SK-N-SH (cell line): ENCODE measurements around the gene SLC35B3. TPM values are rescaled to one million over a fixed set of nuclear protein-coding genes. Genes with fewer than 3 reads are reported as not detected.

ENCODE experiments used
- CTCF ChIA-PET: fragments of 300-600, 350-600 bp; formaldehyde crosslinking; extraction: SDS; loops from one replicate; lab custom pipeline; 2021; lab: Yijun Ruan, JAX
- POLR2A ChIA-PET: fragments of 350-600 bp; sonication (Branson Sonifier 250); formaldehyde crosslinking; extraction: SDS; loops from one replicate; lab custom pipeline; 2020; ENCODE audit warnings: antibody characterized with exemption, inconsistent platforms; lab: Yijun Ruan, JAX
- DNase-seq: peaks from one replicate; pipeline ENCODE4 v3.0.0; 2012
- H2AFZ ChIP-seq: fragments of 200-600 bp; sonication (generic); 2 replicates; pipeline ENCODE4 v1.8.1; 2016; ENCODE audit warnings: antibody characterized with exemption, mild to moderate bottlenecking, low read depth
- H3F3A ChIP-seq: fragments of 200-600 bp; sonication (generic); replicated peaks from 2 replicates; pipeline ENCODE3; 2016; ENCODE audit warnings: antibody characterized with exemption, mild to moderate bottlenecking; ENCODE audit not compliant: insufficient read depth
- H3K27ac ChIP-seq, 2 experiments: fragments of 200-500 bp in 1 of 2; fragments of 200-600 bp in 1 of 2; sonication (Bioruptor generic) in 1 of 2; sonication (generic), shearing (Covaris generic) in 1 of 2; 2 replicates each; pipeline versions ENCODE4 v1.5.1 to v1.6.1; 2014 to 2016; ENCODE audit warnings: low read depth in 2 of 2, inconsistent platforms in 1 of 2, low read length in 1 of 2, mild to moderate bottlenecking in 1 of 2, mixed read lengths in 1 of 2
- H3K27me3 ChIP-seq: fragments of 200-600 bp; sonication (generic), shearing (Covaris generic); 2 replicates; pipeline ENCODE4 v1.6.1; 2016; ENCODE audit warnings: mixed run types; ENCODE audit not compliant: insufficient read depth
- H3K36me3 ChIP-seq, 2 experiments: fragments of 200-500 bp in 1 of 2; fragments of 200-600 bp in 1 of 2; sonication (Bioruptor generic) in 1 of 2; sonication (generic) in 1 of 2; replicated peaks in 1 of 2; 2 replicates each; pipeline versions ENCODE3 to v1.5.1; 2014 to 2016; ENCODE audit warnings: low read length in 1 of 2, mild to moderate bottlenecking in 1 of 2; ENCODE audit not compliant: insufficient read depth in 2 of 2, control insufficient read depth in 1 of 2
- H3K4me1 ChIP-seq, 2 experiments: fragments of 200-500 bp in 1 of 2; fragments of 200-600 bp in 1 of 2; sonication (Bioruptor generic) in 1 of 2; sonication (generic), shearing (Covaris generic) in 1 of 2; 2 replicates each; pipeline versions ENCODE4 v1.5.1 to v1.6.1; 2014 to 2016; ENCODE audit warnings: low read depth in 1 of 2, low read length in 1 of 2, mixed run types in 1 of 2; ENCODE audit not compliant: insufficient read depth in 2 of 2, control insufficient read depth in 1 of 2
- H3K4me2 ChIP-seq: fragments of 200-600 bp; sonication (generic), shearing (Covaris generic); 2 replicates; pipeline ENCODE4 v1.6.1; 2017; ENCODE audit warnings: mixed run types
- H3K4me3 ChIP-seq, 2 experiments: fragments of 200-500 bp in 1 of 2; fragments of 200-600 bp in 1 of 2; sonication (Bioruptor generic) in 1 of 2; sonication (generic), shearing (Covaris generic) in 1 of 2; 2 replicates each; pipeline versions ENCODE4 v1.5.1 to v1.8.1; 2014 to 2016; ENCODE audit warnings: low read depth in 2 of 2, inconsistent platforms in 1 of 2, low read length in 1 of 2, mild to moderate bottlenecking in 1 of 2, mixed read lengths in 1 of 2, moderate library complexity in 1 of 2
- H3K79me2 ChIP-seq: fragments of 200-600 bp; sonication (generic); 2 replicates; pipeline ENCODE4 v1.8.1; 2017; ENCODE audit warnings: mild to moderate bottlenecking; ENCODE audit not compliant: insufficient read depth
- H3K9ac ChIP-seq: fragments of 200-600 bp; sonication (generic); 2 replicates; pipeline ENCODE4 v1.6.1; 2017; ENCODE audit warnings: mixed run types
- H3K9me2 ChIP-seq: fragments of 200-600 bp; sonication (generic); 2 replicates; pipeline ENCODE4 v1.6.1; 2017; ENCODE audit warnings: mixed run types
- H3K9me3 ChIP-seq: fragments of 200-600 bp; sonication (generic); 2 replicates; pipeline ENCODE4 v1.6.1; 2017; ENCODE audit warnings: mixed run types, mild to moderate bottlenecking, moderate library complexity
- H4K20me1 ChIP-seq: fragments of 200-600 bp; sonication (generic); 2 replicates; pipeline ENCODE4 v1.6.1; 2017; ENCODE audit warnings: mild to moderate bottlenecking, mixed run types; ENCODE audit not compliant: insufficient read depth
- ELF1 ChIP-seq: IDR thresholded peaks from 2 replicates; pipeline ENCODE4 v1.4.0; 2012
- EP300 ChIP-seq, 2 experiments: IDR thresholded peaks; 2 replicates each; pipeline versions ENCODE4 v1.4.0 to v1.6.1; 2012; ENCODE audit warnings: borderline replicate concordance in 1 of 2, low read depth in 1 of 2, low read length in 1 of 2
- FOSL2 ChIP-seq: IDR thresholded peaks from 2 replicates; pipeline ENCODE4 v1.4.0; 2012; ENCODE audit warnings: low read depth, mild to moderate bottlenecking, moderate library complexity, borderline replicate concordance
- FOXM1 ChIP-seq: IDR thresholded peaks from 2 replicates; pipeline ENCODE4 v1.4.0; 2012; ENCODE audit warnings: low read depth, mild to moderate bottlenecking
- GABPA ChIP-seq: IDR thresholded peaks from 2 replicates; pipeline ENCODE4 v1.4.0; 2012; ENCODE audit warnings: low read depth, mild to moderate bottlenecking
- GATA2 ChIP-seq: sonication (generic); formaldehyde crosslinking; IDR thresholded peaks from 2 replicates; pipeline ENCODE4 v1.5.0; 2020; ENCODE audit warnings: mild to moderate bottlenecking, missing genetic modification reagents
- JUND ChIP-seq: IDR thresholded peaks from 2 replicates; pipeline ENCODE4 v1.4.0; 2012
- MXI1 ChIP-seq: IDR thresholded peaks from 2 replicates; pipeline ENCODE4 v1.6.1; 2012; ENCODE audit warnings: mild to moderate bottlenecking, low read depth, low read length, improper control_type of control experiment
- POLR2AphosphoS5 ChIP-seq: IDR thresholded peaks from 2 replicates; pipeline ENCODE4 v1.6.1; 2012; ENCODE audit warnings: low read depth, low read length
- RCOR1 ChIP-seq: fragments of 150-350 bp; IDR thresholded peaks from 2 replicates; pipeline ENCODE4 v1.6.1; 2017; ENCODE audit warnings: antibody characterized with exemption, low read length
- RFX5 ChIP-seq: IDR thresholded peaks from 2 replicates; pipeline ENCODE4 v1.6.1; 2012; ENCODE audit warnings: mild to moderate bottlenecking, improper control_type of control experiment, low read length
- SIN3A ChIP-seq: IDR thresholded peaks from 2 replicates; pipeline ENCODE4 v1.6.1; 2012; ENCODE audit warnings: low read depth, mild to moderate bottlenecking, low read length, moderate library complexity, borderline replicate concordance
- TAF1 ChIP-seq: IDR thresholded peaks from 2 replicates; pipeline ENCODE4 v1.6.1; 2012; ENCODE audit warnings: low read depth, mild to moderate bottlenecking, low read length, moderate library complexity, borderline replicate concordance
- YY1 ChIP-seq: IDR thresholded peaks from 2 replicates; pipeline ENCODE4 v1.4.0; 2012; ENCODE audit warnings: low read depth, mild to moderate bottlenecking
- WGBS: methylation state at CpG from one replicate; pipeline ENCODE4 v1.1.6; 2017; ENCODE audit warnings: low lambda C conversion rate; 5-methylcytosine and 5-hydroxymethylcytosine counted together
- polyA plus RNA-seq, 3 experiments: library from polyadenylated mRNA; depleted of rRNA; stranded (reverse); fragments of >200 nt; gene quantifications; 2 replicates each; pipeline ENCODE4 v1.2.3, GENCODE V29; 2012
- TF ChIP-seq, protein P1 (sequence below): IDR thresholded peaks from 2 replicates; pipeline ENCODE4 v1.4.0; 2012; ENCODE audit warnings: low read depth, borderline replicate concordance
- TF ChIP-seq, protein P2 (sequence below): IDR thresholded peaks from 2 replicates; pipeline ENCODE4; 2012
- TF ChIP-seq, protein P3 (sequence below): fragments of 150-350 bp; IDR thresholded peaks from 2 replicates; pipeline ENCODE4 v1.6.1; 2017; ENCODE audit warnings: antibody characterized with exemption, low read length, low read depth, borderline replicate concordance
- TF ChIP-seq, protein P4 (sequence below): fragments of 200-600 bp; sonication (generic); IDR thresholded peaks from 2 replicates; pipeline ENCODE4 v1.6.1; 2017; ENCODE audit warnings: antibody characterized with exemption, mild to moderate bottlenecking, moderate library complexity

The SLC35B3 gene
- polyA plus RNA-seq, 1 of the 3 experiments (the other 2 are of a cell fraction), result 11.0 TPM

DNA sequence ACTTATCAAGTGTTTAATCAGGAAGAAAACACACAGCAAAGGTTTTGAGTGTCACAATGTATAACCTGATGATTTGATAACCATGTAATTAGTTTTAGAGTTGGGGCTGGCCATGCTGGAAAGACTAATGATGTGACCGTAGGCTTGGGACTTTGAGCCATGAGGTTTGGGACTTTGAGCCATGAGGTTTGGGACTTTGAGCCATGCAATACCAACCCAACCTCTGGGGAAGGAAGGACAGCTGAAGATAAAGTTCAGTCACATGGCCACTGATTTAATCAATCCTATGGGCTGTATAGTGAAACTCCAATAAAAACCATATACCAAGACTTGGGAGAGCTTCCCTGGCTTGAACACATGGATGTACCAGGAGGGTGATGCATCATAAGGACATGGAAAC, 32.8 kb downstream of the SLC35B3 start:
- Histone ChIP-seq H3K27me3 (no peaks in the 10 kb centered on the region), H4K20me1 (no peaks in the 10 kb centered on the region), H3F3A (no peaks in the 10 kb centered on the region), H3K79me2 (no peaks in the 10 kb centered on the region), H3K27ac (no peak overlapping the region), H2AFZ (no peak overlapping the region), H3K4me3 (no peak overlapping the region), H3K4me2 (no peak overlapping the region), H3K9me2 (no peaks in the 10 kb centered on the region), H3K36me3 (no peaks in the 10 kb centered on the region), H3K9ac (no peak overlapping the region), H3K4me1 (no peaks in the 10 kb centered on the region), H3K9me3 (no peaks in the 10 kb centered on the region)
- TF ChIP-seq, protein P1, sequence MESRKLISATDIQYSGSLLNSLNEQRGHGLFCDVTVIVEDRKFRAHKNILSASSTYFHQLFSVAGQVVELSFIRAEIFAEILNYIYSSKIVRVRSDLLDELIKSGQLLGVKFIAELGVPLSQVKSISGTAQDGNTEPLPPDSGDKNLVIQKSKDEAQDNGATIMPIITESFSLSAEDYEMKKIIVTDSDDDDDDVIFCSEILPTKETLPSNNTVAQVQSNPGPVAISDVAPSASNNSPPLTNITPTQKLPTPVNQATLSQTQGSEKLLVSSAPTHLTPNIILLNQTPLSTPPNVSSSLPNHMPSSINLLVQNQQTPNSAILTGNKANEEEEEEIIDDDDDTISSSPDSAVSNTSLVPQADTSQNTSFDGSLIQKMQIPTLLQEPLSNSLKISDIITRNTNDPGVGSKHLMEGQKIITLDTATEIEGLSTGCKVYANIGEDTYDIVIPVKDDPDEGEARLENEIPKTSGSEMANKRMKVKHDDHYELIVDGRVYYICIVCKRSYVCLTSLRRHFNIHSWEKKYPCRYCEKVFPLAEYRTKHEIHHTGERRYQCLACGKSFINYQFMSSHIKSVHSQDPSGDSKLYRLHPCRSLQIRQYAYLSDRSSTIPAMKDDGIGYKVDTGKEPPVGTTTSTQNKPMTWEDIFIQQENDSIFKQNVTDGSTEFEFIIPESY, result no peak
- TF ChIP-seq RFX5 (no peak), FOXM1 (no peak), TAF1 (no peak), SIN3A (no peak), POLR2AphosphoS5 (no peak), GATA2 (CRISPR knock-in tag) (no peak), MXI1 (no peak), ELF1 (no peak), FOSL2 (no peak)
- TF ChIP-seq, protein P2, sequence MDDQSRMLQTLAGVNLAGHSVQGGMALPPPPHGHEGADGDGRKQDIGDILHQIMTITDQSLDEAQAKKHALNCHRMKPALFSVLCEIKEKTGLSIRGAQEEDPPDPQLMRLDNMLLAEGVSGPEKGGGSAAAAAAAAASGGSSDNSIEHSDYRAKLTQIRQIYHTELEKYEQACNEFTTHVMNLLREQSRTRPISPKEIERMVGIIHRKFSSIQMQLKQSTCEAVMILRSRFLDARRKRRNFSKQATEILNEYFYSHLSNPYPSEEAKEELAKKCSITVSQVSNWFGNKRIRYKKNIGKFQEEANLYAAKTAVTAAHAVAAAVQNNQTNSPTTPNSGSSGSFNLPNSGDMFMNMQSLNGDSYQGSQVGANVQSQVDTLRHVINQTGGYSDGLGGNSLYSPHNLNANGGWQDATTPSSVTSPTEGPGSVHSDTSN, result no peak
- TF ChIP-seq, protein P3, sequence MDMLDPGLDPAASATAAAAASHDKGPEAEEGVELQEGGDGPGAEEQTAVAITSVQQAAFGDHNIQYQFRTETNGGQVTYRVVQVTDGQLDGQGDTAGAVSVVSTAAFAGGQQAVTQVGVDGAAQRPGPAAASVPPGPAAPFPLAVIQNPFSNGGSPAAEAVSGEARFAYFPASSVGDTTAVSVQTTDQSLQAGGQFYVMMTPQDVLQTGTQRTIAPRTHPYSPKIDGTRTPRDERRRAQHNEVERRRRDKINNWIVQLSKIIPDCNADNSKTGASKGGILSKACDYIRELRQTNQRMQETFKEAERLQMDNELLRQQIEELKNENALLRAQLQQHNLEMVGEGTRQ, result no peak
- ChIA-PET CTCF (no interaction called here), POLR2A (no interaction called here)
- 80% methylated on average over 1 of the region's 1 CpG for WGBS
- DNase-seq, result no peak

DNA sequence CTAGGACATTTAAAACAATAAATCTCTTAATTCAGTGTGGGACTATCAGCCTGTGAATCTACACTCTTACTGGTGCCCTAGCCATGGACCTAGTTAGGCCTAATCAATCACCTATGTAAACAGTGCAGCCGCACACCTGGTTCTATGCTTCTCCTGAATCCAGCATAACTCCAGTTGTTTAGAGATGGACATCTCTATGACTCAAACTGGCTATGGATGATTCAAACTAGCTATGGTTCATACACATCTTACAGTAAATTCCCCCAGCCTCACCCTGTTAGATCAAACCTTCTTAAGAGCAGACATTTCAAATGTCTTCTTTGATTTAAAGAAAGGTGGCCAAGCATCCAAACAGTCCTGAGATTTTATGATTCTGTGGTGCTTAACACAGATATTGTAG, 34.7 kb downstream of the SLC35B3 start:
- TF ChIP-seq YY1 (no peak), EP300 (IDR thresholded peaks at IDR 0.05; ENCODE audit: borderline replicate concordance in 1 of 2, low read depth in 1 of 2, low read length in 1 of 2) (no peak), FOSL2 (no peak), SIN3A (no peak), JUND (no peak), RCOR1 (no peak), POLR2AphosphoS5 (no peak), GABPA (no peak)
- TF ChIP-seq, protein P4, sequence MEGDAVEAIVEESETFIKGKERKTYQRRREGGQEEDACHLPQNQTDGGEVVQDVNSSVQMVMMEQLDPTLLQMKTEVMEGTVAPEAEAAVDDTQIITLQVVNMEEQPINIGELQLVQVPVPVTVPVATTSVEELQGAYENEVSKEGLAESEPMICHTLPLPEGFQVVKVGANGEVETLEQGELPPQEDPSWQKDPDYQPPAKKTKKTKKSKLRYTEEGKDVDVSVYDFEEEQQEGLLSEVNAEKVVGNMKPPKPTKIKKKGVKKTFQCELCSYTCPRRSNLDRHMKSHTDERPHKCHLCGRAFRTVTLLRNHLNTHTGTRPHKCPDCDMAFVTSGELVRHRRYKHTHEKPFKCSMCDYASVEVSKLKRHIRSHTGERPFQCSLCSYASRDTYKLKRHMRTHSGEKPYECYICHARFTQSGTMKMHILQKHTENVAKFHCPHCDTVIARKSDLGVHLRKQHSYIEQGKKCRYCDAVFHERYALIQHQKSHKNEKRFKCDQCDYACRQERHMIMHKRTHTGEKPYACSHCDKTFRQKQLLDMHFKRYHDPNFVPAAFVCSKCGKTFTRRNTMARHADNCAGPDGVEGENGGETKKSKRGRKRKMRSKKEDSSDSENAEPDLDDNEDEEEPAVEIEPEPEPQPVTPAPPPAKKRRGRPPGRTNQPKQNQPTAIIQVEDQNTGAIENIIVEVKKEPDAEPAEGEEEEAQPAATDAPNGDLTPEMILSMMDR, result no peak

More for the DNA sequence above, 34.7 kb downstream of the SLC35B3 start:
- H3K27me3 ChIP-seq, result no peaks in the 10 kb centered on the region
- H3K4me1 ChIP-seq, result no peaks in the 10 kb centered on the region
- no peaks in the 10 kb centered on the region for H3K9me2 ChIP-seq
- H3K79me2 ChIP-seq, result no peaks in the 10 kb centered on the region
- no peaks in the 10 kb centered on the region for H3F3A ChIP-seq
- POLR2A ChIA-PET, result no interaction called here
- no peak overlapping the region for H3K4me2 ChIP-seq
- no peak overlapping the region for H2AFZ ChIP-seq
- no peak overlapping the region for H3K4me3 ChIP-seq
- DNase-seq, result no peak
- H3K9ac ChIP-seq, result no peak overlapping the region
- no peaks in the 10 kb centered on the region for H3K36me3 ChIP-seq
- WGBS, result 60% methylated on average over 1 of the region's 1 CpG
- no peaks in the 10 kb centered on the region for H3K9me3 ChIP-seq
- no peaks in the 10 kb centered on the region for H4K20me1 ChIP-seq
- CTCF ChIA-PET, result no interaction called here
- H3K27ac ChIP-seq, result no peak overlapping the region
